ENCODE data around the gene POLE4.

DNA sequence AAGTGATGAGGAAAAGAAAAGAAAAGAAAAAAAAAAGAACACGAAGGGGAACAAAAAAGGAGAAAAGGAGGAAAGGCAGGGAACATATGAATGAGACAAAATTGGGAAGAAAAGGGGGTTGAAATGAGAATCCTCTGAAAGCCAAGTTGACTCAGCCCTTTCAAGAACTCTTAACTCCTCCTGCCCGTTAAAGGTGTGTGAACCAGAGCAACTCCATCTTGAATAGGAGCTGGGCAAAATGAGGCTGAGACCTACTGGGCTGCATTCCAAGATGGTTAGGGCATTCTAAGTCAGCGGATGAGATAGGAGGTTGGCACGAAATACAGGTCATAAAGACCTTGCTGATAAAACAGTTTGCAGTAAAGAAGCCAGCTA lies 4.0 kb upstream of the POLE4 start:
- TF ChIP-seq, protein P1, sequence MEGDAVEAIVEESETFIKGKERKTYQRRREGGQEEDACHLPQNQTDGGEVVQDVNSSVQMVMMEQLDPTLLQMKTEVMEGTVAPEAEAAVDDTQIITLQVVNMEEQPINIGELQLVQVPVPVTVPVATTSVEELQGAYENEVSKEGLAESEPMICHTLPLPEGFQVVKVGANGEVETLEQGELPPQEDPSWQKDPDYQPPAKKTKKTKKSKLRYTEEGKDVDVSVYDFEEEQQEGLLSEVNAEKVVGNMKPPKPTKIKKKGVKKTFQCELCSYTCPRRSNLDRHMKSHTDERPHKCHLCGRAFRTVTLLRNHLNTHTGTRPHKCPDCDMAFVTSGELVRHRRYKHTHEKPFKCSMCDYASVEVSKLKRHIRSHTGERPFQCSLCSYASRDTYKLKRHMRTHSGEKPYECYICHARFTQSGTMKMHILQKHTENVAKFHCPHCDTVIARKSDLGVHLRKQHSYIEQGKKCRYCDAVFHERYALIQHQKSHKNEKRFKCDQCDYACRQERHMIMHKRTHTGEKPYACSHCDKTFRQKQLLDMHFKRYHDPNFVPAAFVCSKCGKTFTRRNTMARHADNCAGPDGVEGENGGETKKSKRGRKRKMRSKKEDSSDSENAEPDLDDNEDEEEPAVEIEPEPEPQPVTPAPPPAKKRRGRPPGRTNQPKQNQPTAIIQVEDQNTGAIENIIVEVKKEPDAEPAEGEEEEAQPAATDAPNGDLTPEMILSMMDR (IDR thresholded peaks at IDR 0.05; ENCODE audit: low read depth, low read length, missing input control): no peak
- TF ChIP-seq ZBTB33 (IDR thresholded peaks at IDR 0.05) (no peak), JUND (IDR thresholded peaks at IDR 0.05) (no peak), HNF4A (conservative IDR thresholded peaks at IDR 0.05) (no peak)
- TF ChIP-seq, protein P2, sequence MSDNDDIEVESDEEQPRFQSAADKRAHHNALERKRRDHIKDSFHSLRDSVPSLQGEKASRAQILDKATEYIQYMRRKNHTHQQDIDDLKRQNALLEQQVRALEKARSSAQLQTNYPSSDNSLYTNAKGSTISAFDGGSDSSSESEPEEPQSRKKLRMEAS (IDR thresholded peaks at IDR 0.05): no peak

Data from liver (tissue), 3 donors.